HCT116 (cell line): ENCODE data around the gene BTBD9. TPM values are rescaled to one million over a fixed set of nuclear protein-coding genes. Genes with fewer than 3 reads are reported as not detected.

ENCODE experiments used
- ATAC-seq: fragments of 200-7000 bp; cut with Tn5 transposase; 2 replicates; pipeline ENCODE4 v1.9.1; 2020; ENCODE audit warnings: mild to moderate bottlenecking, moderate library complexity
- BruUV-seq: library from RNA; stranded (reverse); fragments of 400-500 nt; replicated peaks from 2 replicates; lab custom pipeline; 2021; lab: Mats Ljungman, UMichigan
- CTCF ChIA-PET: fragments of 300-600 bp; sonication (Branson Sonifier 250); formaldehyde crosslinking; loops from one replicate; lab custom pipeline; 2021; ENCODE audit warnings: antibody characterized with exemption; lab: Charles Lee
- POLR2A ChIA-PET: fragments of 300-600, 350-600 bp; sonication (Branson Sonifier 250); formaldehyde crosslinking; loops from one replicate; lab custom pipeline; 2021; ENCODE audit warnings: antibody characterized with exemption; lab: Charles Lee
- RAD21 ChIA-PET, 2 experiments: fragments of 300-600 bp; sonication (Branson Sonifier 250); formaldehyde crosslinking; loops; one replicate each; lab custom pipeline; 2023; ENCODE audit warnings: low total read pairs in 2 of 2; ENCODE audit not compliant: uncharacterized antibody in 2 of 2, unreplicated experiment in 2 of 2, low non-redundant PET in 1 of 2; lab: Charles Lee
- DNase-seq: peaks from one replicate; pipeline ENCODE4 v3.0.0-alpha.2; 2010; ENCODE audit warnings: low read depth, low spot score
- H2AFZ ChIP-seq: fragments of 200-600 bp; shearing (Covaris generic), sonication (generic); 2 replicates; pipeline ENCODE4 v1.6.1; 2017; ENCODE audit warnings: low read depth, mixed run types, mixed read lengths, antibody characterized with exemption, low read length; ENCODE audit not compliant: poor library complexity, severe bottlenecking
- H3K27ac ChIP-seq: 2 replicates; pipeline ENCODE4 v1.5.1; 2012; ENCODE audit warnings: low read depth, low read length
- H3K27me3 ChIP-seq: fragments of 200-600 bp; sonication (generic); 2 replicates; pipeline ENCODE4 v1.6.1; 2016; ENCODE audit warnings: mixed run types, low read length, mixed read lengths; ENCODE audit not compliant: insufficient read depth
- H3K36me3 ChIP-seq, 2 experiments: fragments of 200-500 bp in 1 of 2; fragments of 200-600 bp in 1 of 2; sonication (Bioruptor generic) in 1 of 2; sonication (generic) in 1 of 2; 2 replicates each; pipeline versions ENCODE4 v1.5.1 to v1.6.1; 2014 to 2016; ENCODE audit warnings: low read length in 2 of 2, inconsistent platforms in 1 of 2, mixed read lengths in 1 of 2, mixed run types in 1 of 2; ENCODE audit not compliant: insufficient read depth in 2 of 2, control insufficient read depth in 1 of 2
- H3K4me1 ChIP-seq, 2 experiments: fragments of 200-600 bp in 1 of 2; sonication (generic) in 1 of 2; 2 replicates each; pipeline versions ENCODE4 v1.5.1 to v1.6.1; 2012 to 2017; ENCODE audit warnings: low read length in 2 of 2, inconsistent platforms in 1 of 2, mild to moderate bottlenecking in 1 of 2, mixed read lengths in 1 of 2, mixed run types in 1 of 2, moderate library complexity in 1 of 2; ENCODE audit not compliant: insufficient read depth in 2 of 2, control insufficient read depth in 1 of 2
- H3K4me2 ChIP-seq: fragments of 200-600 bp; sonication (generic); 2 replicates; pipeline ENCODE4 v1.6.1; 2017; ENCODE audit warnings: mixed run types, low read length, mixed read lengths
- H3K4me3 ChIP-seq, 2 experiments: fragments of 200-600 bp in 1 of 2; sonication (generic) in 1 of 2; replicated peaks in 1 of 2; 2 replicates each; pipeline ENCODE4 v1.5.1; 2011 to 2016; ENCODE audit warnings: low read length in 2 of 2, control low read depth in 1 of 2, low read depth in 1 of 2, mild to moderate bottlenecking in 1 of 2, mixed read lengths in 1 of 2, mixed run types in 1 of 2
- H3K79me2 ChIP-seq: fragments of 200-600 bp; sonication (generic); 2 replicates; pipeline ENCODE4 v1.6.1; 2017; ENCODE audit warnings: mild to moderate bottlenecking, mixed run types, low read length, moderate library complexity, mixed read lengths; ENCODE audit not compliant: insufficient read depth
- H3K9ac ChIP-seq: fragments of 200-600 bp; sonication (generic); 2 replicates; pipeline ENCODE4 v1.6.1; 2016; ENCODE audit warnings: low read length, mixed read lengths
- H3K9me2 ChIP-seq: fragments of 200-600 bp; sonication (generic), shearing (Covaris generic); 2 replicates; pipeline ENCODE4 v1.6.1; 2017; ENCODE audit warnings: mixed run types, mild to moderate bottlenecking, moderate library complexity; ENCODE audit not compliant: insufficient read depth
- H3K9me3 ChIP-seq, 2 experiments: fragments of 200-500 bp in 1 of 2; fragments of 200-600 bp in 1 of 2; sonication (Bioruptor generic) in 1 of 2; sonication (generic) in 1 of 2; 2 replicates each; pipeline ENCODE4 v1.6.1; 2014 to 2017; ENCODE audit warnings: low read length in 2 of 2, mixed read lengths in 2 of 2, inconsistent platforms in 1 of 2, low read depth in 1 of 2, mild to moderate bottlenecking in 1 of 2, mixed run types in 1 of 2, moderate library complexity in 1 of 2; ENCODE audit not compliant: control insufficient read depth in 1 of 2, insufficient read depth in 1 of 2
- H4K20me1 ChIP-seq: fragments of 200-600 bp; sonication (generic), shearing (Covaris generic); 2 replicates; pipeline ENCODE4 v1.6.1; 2017; ENCODE audit warnings: mixed run types, mild to moderate bottlenecking, moderate library complexity; ENCODE audit not compliant: insufficient read depth
- ATF3 ChIP-seq: IDR thresholded peaks from 2 replicates; pipeline ENCODE4 v1.6.1; 2012
- CBX3 ChIP-seq: IDR thresholded peaks from 2 replicates; pipeline ENCODE4 v1.6.1; 2012; ENCODE audit warnings: low read depth
- CTCF ChIP-seq, 3 experiments: fragments of 200-600 bp in 1 of 3; sonication (generic) in 1 of 3; IDR thresholded peaks in 2 of 3; conservative IDR thresholded peaks in 1 of 3; 2 replicates each; pipeline ENCODE4 v1.5.1; 2012 to 2017; ENCODE audit warnings: low read depth in 2 of 3, low read length in 2 of 3, antibody characterized with exemption in 1 of 3, borderline replicate concordance in 1 of 3, control low read depth in 1 of 3, mild to moderate bottlenecking in 1 of 3, mixed read lengths in 1 of 3, mixed run types in 1 of 3, moderate library complexity in 1 of 3; ENCODE audit not compliant: insufficient read depth in 1 of 3
- EZH2phosphoT487 ChIP-seq: fragments of 200-600 bp; IDR thresholded peaks from 2 replicates; pipeline ENCODE4 v1.6.1; 2018; ENCODE audit warnings: antibody characterized with exemption, borderline replicate concordance
- FOSL1 ChIP-seq: IDR thresholded peaks from 2 replicates; pipeline ENCODE4 v1.6.1; 2012; ENCODE audit warnings: low read depth
- POLR2A ChIP-seq: IDR thresholded peaks from 2 replicates; pipeline ENCODE4 v1.7.0; 2011; ENCODE audit warnings: borderline replicate concordance; ENCODE audit not compliant: insufficient read depth, insufficient read length; ENCODE audit errors: extremely low read depth
- POLR2AphosphoS5 ChIP-seq: IDR thresholded peaks from 2 replicates; pipeline ENCODE4 v1.6.1; 2011; ENCODE audit warnings: mild to moderate bottlenecking, low read depth, low read length, moderate library complexity
- REST ChIP-seq: IDR thresholded peaks from 2 replicates; pipeline ENCODE4 v1.6.1; 2012; ENCODE audit warnings: low read depth
- SRF ChIP-seq: IDR thresholded peaks from 2 replicates; pipeline ENCODE4 v1.6.1; 2012; ENCODE audit warnings: low read depth
- ZFX ChIP-seq: fragments of 450-650 bp; IDR thresholded peaks from 2 replicates; pipeline ENCODE4 v1.6.1; 2017
- intact Hi-C: fragments of 100-400 bp; cut with micrococcal nuclease; formaldehyde crosslinking; loops from 2 replicates; pipeline ENCODE4 v1.10.0; 2022
- total RNA-seq: library from RNA; stranded (reverse); gene quantifications from one replicate; pipeline ENCODE4 v1.2.1, GENCODE V29; 2021; ENCODE audit not compliant: unreplicated experiment

BTBD9 gene
- total RNA-seq, 1 experiment from 2014 or later, result 10.9 TPM

GRCh38 chr6:38233161-38233791, 406.5 kb downstream of the BTBD9 start:
- POLR2A ChIA-PET, result no interaction called here
- Histone ChIP-seq H3K79me2 (no peaks in the 10 kb centered on the region), H3K4me3 (no peak overlapping the region), H3K4me1 (peaks cover 0 to 4% of the 10 kb centered on the region in 2 experiments; a peak in 1 of 4 replicates), H3K9ac (no peak overlapping the region), H3K27ac (no peak overlapping the region), H2AFZ (no peak overlapping the region), H3K4me2 (no peak overlapping the region), H3K9me3 (no peaks in the 10 kb centered on the region), H3K36me3 (no peaks in the 10 kb centered on the region), H3K27me3 (no peaks in the 10 kb centered on the region), H3K9me2 (no peaks in the 10 kb centered on the region), H4K20me1 (no peaks in the 10 kb centered on the region)
- ATAC-seq (no peak), DNase-seq (no peak)
- RAD21 ChIA-PET, result no interaction called here
- BruUV-seq, result no TSS peak
- TF ChIP-seq SRF, result no peak
- TF ChIP-seq CBX3, result no peak
- TF ChIP-seq FOSL1, result no peak
- no peak for TF ChIP-seq ZFX
- no peak for TF ChIP-seq CTCF (IDR thresholded peaks at IDR 0.05 in 2 of 3, conservative IDR thresholded peaks at IDR 0.05 in 1 of 3; ENCODE audit: borderline replicate concordance in 1 of 3, insufficient read depth in 1 of 3, low read depth in 2 of 3, low read length in 2 of 3)
- TF ChIP-seq ATF3, result no peak
- no peak for TF ChIP-seq POLR2A
- TF ChIP-seq POLR2AphosphoS5, result no peak
- TF ChIP-seq EZH2phosphoT487, result no peak
- TF ChIP-seq REST, result no peak
- intact Hi-C loops, result loop anchor here (5.0 kb wide), 1 partner anchor 259 kb away; no protein-coding TSS in a partner anchor
- CTCF ChIA-PET, result interaction anchor here (1.0 kb wide), 1 partner anchor 261 kb away, joined by 4 read pairs; no protein-coding TSS in a partner anchor
